ENCODE data around the gene FAM107B. TPM values are rescaled to one million over a fixed set of nuclear protein-coding genes. Genes with fewer than 3 reads are reported as not detected.

FAM107B gene
- total RNA-seq, 1 experiment from 2014 or later = 144 TPM

- TF ChIP-seq EZH2 (IDR thresholded peaks at IDR 0.05; ENCODE audit: low read depth) (no peak), CTCF (conservative IDR thresholded peaks at IDR 0.05) (no peak)
- no peaks in the 10 kb centered on the region for H3K27me3 ChIP-seq (ENCODE audit: insufficient read depth, low read depth)
- no peaks in the 10 kb centered on the region for H3K9me2 ChIP-seq (ENCODE audit: insufficient read depth)
- no TSS peak for BruUV-seq (replicated peaks)
- H3K27ac ChIP-seq = no peak overlapping the region
- no peak overlapping the region for H3K4me3 ChIP-seq
- no peaks in the 10 kb centered on the region for H3K36me3 ChIP-seq (ENCODE audit: low read depth)
- no peak for DNase-seq
- H3K4me1 ChIP-seq (replicated peaks; ENCODE audit: insufficient read depth) = no peaks in the 10 kb centered on the region
- H4K20me1 ChIP-seq (ENCODE audit: insufficient read depth) = no peaks in the 10 kb centered on the region
- H3K9me3 ChIP-seq (ENCODE audit: insufficient read depth, low read depth) = no peaks in the 10 kb centered on the region
- H3F3A ChIP-seq (ENCODE audit: insufficient read depth, low read depth) = no peaks in the 10 kb centered on the region
- ChIA-PET POLR2A (ENCODE audit: unreplicated experiment) (no interaction called here), CTCF (interaction anchor here (0.7 kb wide), 1 partner anchor 397 kb away, joined by 6 read pairs; no protein-coding TSS in a partner anchor)
- H3K4me2 ChIP-seq = no peak overlapping the region
- intact Hi-C loops (cut with micrococcal nuclease; ENCODE audit: unreplicated experiment) = loop anchor here (10.0 kb wide), 1 partner anchor 473 kb away; no protein-coding TSS in a partner anchor
- H2AFZ ChIP-seq = no peak overlapping the region
- no peaks in the 10 kb centered on the region for H3K79me2 ChIP-seq (ENCODE audit: low read depth)
These were observed 282.9 kb downstream of the FAM107B start for GRCh38 chr10:14491811-14492210.

- Histone ChIP-seq H3K79me2 (ENCODE audit: low read depth) (no peaks in the 10 kb centered on the region), H3K4me1 (replicated peaks; ENCODE audit: insufficient read depth) (no peaks in the 10 kb centered on the region), H3K9me2 (ENCODE audit: insufficient read depth) (no peaks in the 10 kb centered on the region), H3K4me2 (no peak overlapping the region), H3K36me3 (ENCODE audit: low read depth) (no peaks in the 10 kb centered on the region), H3K4me3 (no peak overlapping the region), H3F3A (ENCODE audit: insufficient read depth, low read depth) (no peaks in the 10 kb centered on the region), H3K9me3 (ENCODE audit: insufficient read depth, low read depth) (no peaks in the 10 kb centered on the region), H2AFZ (no peak overlapping the region), H4K20me1 (ENCODE audit: insufficient read depth) (no peaks in the 10 kb centered on the region), H3K27ac (no peak overlapping the region), H3K27me3 (ENCODE audit: insufficient read depth, low read depth) (no peaks in the 10 kb centered on the region)
- ChIA-PET POLR2A (ENCODE audit: unreplicated experiment) (no interaction called here), CTCF (no interaction called here)
- intact Hi-C loops (cut with micrococcal nuclease; ENCODE audit: unreplicated experiment) = loop anchor here (10.0 kb wide), 1 partner anchor 475 kb away; no protein-coding TSS in a partner anchor
- no TSS peak for BruUV-seq (replicated peaks)
- no peak for TF ChIP-seq CTCF (conservative IDR thresholded peaks at IDR 0.05)
- no peak for TF ChIP-seq EZH2 (IDR thresholded peaks at IDR 0.05; ENCODE audit: low read depth)
- DNase-seq = no peak
These were observed 285.0 kb downstream of the FAM107B start for GRCh38 chr10:14489522-14490177.

GRCh38 chr10:14487488-14487883, 287.2 kb downstream of the FAM107B start:
- H4K20me1 ChIP-seq (ENCODE audit: insufficient read depth) = no peaks in the 10 kb centered on the region
- H3K9me2 ChIP-seq (ENCODE audit: insufficient read depth) = no peaks in the 10 kb centered on the region
- no peak for TF ChIP-seq CTCF (conservative IDR thresholded peaks at IDR 0.05)
- no peak for TF ChIP-seq EZH2 (IDR thresholded peaks at IDR 0.05; ENCODE audit: low read depth)
- intact Hi-C loops (cut with micrococcal nuclease; ENCODE audit: unreplicated experiment) = no loop called here
- no peak for DNase-seq
- H3K27me3 ChIP-seq (ENCODE audit: insufficient read depth, low read depth) = no peaks in the 10 kb centered on the region
- no peaks in the 10 kb centered on the region for H3F3A ChIP-seq (ENCODE audit: insufficient read depth, low read depth)
- no peaks in the 10 kb centered on the region for H3K9me3 ChIP-seq (ENCODE audit: insufficient read depth, low read depth)
- no TSS peak for BruUV-seq (replicated peaks)
- no peaks in the 10 kb centered on the region for H3K79me2 ChIP-seq (ENCODE audit: low read depth)
- CTCF ChIA-PET = interaction anchor here (0.6 kb wide), 1 partner anchor 198 kb away, joined by 4 read pairs; no protein-coding TSS in a partner anchor
- no peak overlapping the region for H2AFZ ChIP-seq
- H3K4me3 ChIP-seq = no peak overlapping the region
- POLR2A ChIA-PET (ENCODE audit: unreplicated experiment) = no interaction called here
- H3K4me1 ChIP-seq (replicated peaks; ENCODE audit: insufficient read depth) = no peaks in the 10 kb centered on the region
- no peak overlapping the region for H3K27ac ChIP-seq
- no peak overlapping the region for H3K4me2 ChIP-seq
- no peaks in the 10 kb centered on the region for H3K36me3 ChIP-seq (ENCODE audit: low read depth)

Data from PC-9 (cell line).